Thymus (tissue), 2 donors: ENCODE measurements around the gene TMED6. TPM values are rescaled to one million over a fixed set of nuclear protein-coding genes. Genes with fewer than 3 reads are reported as not detected.

ENCODE experiments used
- polyA plus RNA-seq: library from polyadenylated mRNA; stranded (reverse); fragments of 200-250 nt; gene quantifications from one replicate; pipeline ENCODE4 v1.2.3, GENCODE V29; 2013
- total RNA-seq: library from RNA; stranded (reverse); fragments of 120-200 nt; gene quantifications from one replicate; pipeline ENCODE4 v1.2.4, GENCODE V29; 2013
- donor health status: healthy.

Gene TMED6
- total and polyA plus RNA-seq, 2 donors: 0.14 to 1.2 TPM

Other genes with a start within 250 kb of the TMED6 start
- 0.09 TPM for gene HAS3, start 246.1 kb downstream of the TMED6 start, total RNA-seq
- 0.89 TPM for gene HAS3, start 246.1 kb downstream of the TMED6 start, polyA plus RNA-seq
- gene CHTF8, start 219.2 kb downstream of the TMED6 start, total RNA-seq: 35.3 TPM
- 64.4 TPM for gene CHTF8, start 219.2 kb downstream of the TMED6 start, polyA plus RNA-seq
- 18.5 TPM for gene UTP4, start 219.1 kb downstream of the TMED6 start, total RNA-seq
- 19.4 TPM for gene UTP4, start 219.1 kb downstream of the TMED6 start, polyA plus RNA-seq
- 7.2 TPM for gene SNTB2, start 164.6 kb downstream of the TMED6 start, total RNA-seq
- 11.2 TPM for gene SNTB2, start 164.6 kb downstream of the TMED6 start, polyA plus RNA-seq
- gene VPS4A, start 40.4 kb downstream of the TMED6 start, total RNA-seq: 15.1 TPM
- 28.4 TPM for gene VPS4A, start 40.4 kb downstream of the TMED6 start, polyA plus RNA-seq
- 9.8 TPM for gene PDF, start 21.2 kb downstream of the TMED6 start, total RNA-seq
- gene PDF, start 21.2 kb downstream of the TMED6 start, polyA plus RNA-seq: 2.1 TPM
- gene COG8, start 12.2 kb downstream of the TMED6 start, total RNA-seq: 21.4 TPM
- 20.5 TPM for gene COG8, start 12.2 kb downstream of the TMED6 start, polyA plus RNA-seq
- gene NIP7, start 12.0 kb downstream of the TMED6 start, total RNA-seq: 23.1 TPM
- gene NIP7, start 12.0 kb downstream of the TMED6 start, polyA plus RNA-seq: 23.5 TPM
- gene TERF2, start 34.2 kb upstream of the TMED6 start, total RNA-seq: 16.1 TPM
- gene TERF2, start 34.2 kb upstream of the TMED6 start, polyA plus RNA-seq: 16.0 TPM
- gene CYB5B, start 72.8 kb upstream of the TMED6 start, total RNA-seq: 76.4 TPM
- 64.8 TPM for gene CYB5B, start 72.8 kb upstream of the TMED6 start, polyA plus RNA-seq
- 8.9 TPM for gene NFAT5, start 214.2 kb upstream of the TMED6 start, total RNA-seq
- gene NFAT5, start 214.2 kb upstream of the TMED6 start, polyA plus RNA-seq: 4.5 TPM